ENCODE data around the gene MUC6. TPM values are rescaled to one million over a fixed set of nuclear protein-coding genes. Genes with fewer than 3 reads are reported as not detected.
A peak's percentile ranks its signal among the peaks of the same experiment; 100 is the strongest.

Gene MUC6
- total and polyA plus RNA-seq, 2 donors (not counting 3 experiments of a cell fraction or from before 2014, with no cell fraction given): not detected

GRCh38 chr11:1060852-1061616 is 24.5 kb upstream of the MUC6 start:
- no peaks in the 10 kb centered on the region for H3K9me3 ChIP-seq (replicated peaks; ENCODE audit: control insufficient read depth, insufficient read depth, low read length)
- BruUV-seq (replicated peaks): no TSS peak
- H3K4me2 ChIP-seq (ENCODE audit: insufficient read depth, low read length): no peak overlapping the region
- intact Hi-C loops (cut with micrococcal nuclease) (no loop called here), dilution Hi-C loops (cut with MboI; ENCODE audit: extremely low pct_ligation_motif_present, low sequenced_read_pairs) (no loop called here)
- FAIRE-seq (no peak), DNase-seq (ENCODE audit: low read depth, low spot score) (peak; percentile 36)
- TF ChIP-seq GATA2 (IDR thresholded peaks at IDR 0.05; ENCODE audit: insufficient read depth, insufficient read length, low read depth, low read length) (no peak), POLR2A (IDR thresholded peaks at IDR 0.05; ENCODE audit: low read depth, low read length) (no peak), MYC (IDR thresholded peaks at IDR 0.05; ENCODE audit: low read depth, low read length) (no peak), FOS (IDR thresholded peaks at IDR 0.05; ENCODE audit: borderline replicate concordance, insufficient read depth, low read length) (no peak), POLR2AphosphoS5 (IDR thresholded peaks at IDR 0.05; ENCODE audit: insufficient read depth, low read depth, low read length) (no peak), EZH2 (IDR thresholded peaks at IDR 0.05; ENCODE audit: borderline replicate concordance, low read depth, low read length, severe bottlenecking) (no peak), JUN (IDR thresholded peaks at IDR 0.05; ENCODE audit: borderline replicate concordance, insufficient read depth, insufficient read length, low read depth) (no peak)
- TF ChIP-seq, protein P1, sequence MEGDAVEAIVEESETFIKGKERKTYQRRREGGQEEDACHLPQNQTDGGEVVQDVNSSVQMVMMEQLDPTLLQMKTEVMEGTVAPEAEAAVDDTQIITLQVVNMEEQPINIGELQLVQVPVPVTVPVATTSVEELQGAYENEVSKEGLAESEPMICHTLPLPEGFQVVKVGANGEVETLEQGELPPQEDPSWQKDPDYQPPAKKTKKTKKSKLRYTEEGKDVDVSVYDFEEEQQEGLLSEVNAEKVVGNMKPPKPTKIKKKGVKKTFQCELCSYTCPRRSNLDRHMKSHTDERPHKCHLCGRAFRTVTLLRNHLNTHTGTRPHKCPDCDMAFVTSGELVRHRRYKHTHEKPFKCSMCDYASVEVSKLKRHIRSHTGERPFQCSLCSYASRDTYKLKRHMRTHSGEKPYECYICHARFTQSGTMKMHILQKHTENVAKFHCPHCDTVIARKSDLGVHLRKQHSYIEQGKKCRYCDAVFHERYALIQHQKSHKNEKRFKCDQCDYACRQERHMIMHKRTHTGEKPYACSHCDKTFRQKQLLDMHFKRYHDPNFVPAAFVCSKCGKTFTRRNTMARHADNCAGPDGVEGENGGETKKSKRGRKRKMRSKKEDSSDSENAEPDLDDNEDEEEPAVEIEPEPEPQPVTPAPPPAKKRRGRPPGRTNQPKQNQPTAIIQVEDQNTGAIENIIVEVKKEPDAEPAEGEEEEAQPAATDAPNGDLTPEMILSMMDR (IDR thresholded peaks at IDR 0.05; ENCODE audit: extremely low read depth in 1 of 2, insufficient read depth in 1 of 2, low read depth in 1 of 2, low read length in 2 of 2): no peak
- TF ChIP-seq, protein P2, sequence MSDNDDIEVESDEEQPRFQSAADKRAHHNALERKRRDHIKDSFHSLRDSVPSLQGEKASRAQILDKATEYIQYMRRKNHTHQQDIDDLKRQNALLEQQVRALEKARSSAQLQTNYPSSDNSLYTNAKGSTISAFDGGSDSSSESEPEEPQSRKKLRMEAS (IDR thresholded peaks at IDR 0.05; ENCODE audit: insufficient read depth, insufficient read length): no peak
- ChIA-PET CTCF (interaction anchor here (1.3 kb wide), 1 partner anchor 10 kb away, joined by 4 read pairs; no protein-coding TSS in a partner anchor), POLR2A (no interaction called here)
- no peaks in the 10 kb centered on the region for H3K79me2 ChIP-seq (ENCODE audit: control insufficient read depth, insufficient read depth, low read length)
- no peak overlapping the region for H3K27ac ChIP-seq (ENCODE audit: insufficient read depth, low read depth, low read length)
- H2AFZ ChIP-seq (ENCODE audit: low read depth, low read length): no peak overlapping the region
- H3K4me1 ChIP-seq (ENCODE audit: control insufficient read depth, extremely low read depth, insufficient read depth, low read length): no peaks in the 10 kb centered on the region
- no peaks in the 10 kb centered on the region for H4K20me1 ChIP-seq (replicated peaks; ENCODE audit: control insufficient read depth, extremely low read depth, insufficient read depth, low read length)
- no peak overlapping the region for H3K4me3 ChIP-seq (replicated peaks in 1 of 3; ENCODE audit: insufficient read depth in 1 of 3, low read depth in 1 of 3, low read length in 3 of 3)
- H3K36me3 ChIP-seq (ENCODE audit: control insufficient read depth in 2 of 2, extremely low read depth in 1 of 2, insufficient read depth in 2 of 2, low read length in 2 of 2): no peaks in the 10 kb centered on the region
- no peaks in the 10 kb centered on the region for H3K9me1 ChIP-seq (replicated peaks; ENCODE audit: control insufficient read depth, extremely low read depth, insufficient read depth, low read length)
- peaks cover 5 to 7% of the 10 kb centered on the region in 2 experiments for H3K27me3 ChIP-seq (ENCODE audit: control insufficient read depth in 2 of 2, insufficient read depth in 2 of 2, low read length in 2 of 2)
- no peak overlapping the region for H3K9ac ChIP-seq (replicated peaks; ENCODE audit: extremely low read depth, insufficient read depth, low read length)
